ENCODE measurements around the gene PREX1. TPM values are rescaled to one million over a fixed set of nuclear protein-coding genes. Genes with fewer than 3 reads are reported as not detected.

Gene PREX1
- total and polyA plus RNA-seq, 2 donors from 2014 or later: 8.5 to 38.2 TPM

- no peak overlapping the region for H3K9ac ChIP-seq (ENCODE audit: low read length in 3 of 3)
- TF ChIP-seq CTCF (IDR thresholded peaks at IDR 0.05; ENCODE audit: borderline replicate concordance, extremely low read depth, insufficient read depth): no peak
- no peaks in the 10 kb centered on the region for H3K9me3 ChIP-seq (ENCODE audit: control insufficient read depth in 2 of 3, insufficient read depth in 1 of 3, low read length in 3 of 3)
- DNase-seq: no peak
- no peak overlapping the region for H3K27ac ChIP-seq (ENCODE audit: low read depth in 2 of 2, low read length in 2 of 2)
- H3K27me3 ChIP-seq (ENCODE audit: control insufficient read depth, insufficient read depth, low read length): no peaks in the 10 kb centered on the region
- H3K4me3 ChIP-seq (ENCODE audit: low read length in 3 of 3): no peak overlapping the region
- no peak for FAIRE-seq
- intact Hi-C loops (cut with DNase I): no loop called here
- H3K36me3 ChIP-seq (ENCODE audit: control insufficient read depth in 2 of 3, insufficient read depth in 3 of 3, low read length in 3 of 3): no peaks in the 10 kb centered on the region
- H3K4me1 ChIP-seq (ENCODE audit: control insufficient read depth in 2 of 3, insufficient read depth in 2 of 3, low read depth in 1 of 3, low read length in 3 of 3): peaks cover 0 to 9% (median 0%) of the 10 kb centered on the region in 3 donors
These were observed 60.5 kb downstream of the PREX1 start for GRCh38 chr20:48766961-48767960.

GRCh38 chr20:48766205-48766604 lies 61.6 kb downstream of the PREX1 start:
- no peaks in the 10 kb centered on the region for H3K9me3 ChIP-seq (ENCODE audit: control insufficient read depth in 2 of 3, insufficient read depth in 1 of 3, low read length in 3 of 3)
- H3K27ac ChIP-seq (ENCODE audit: low read depth in 2 of 2, low read length in 2 of 2): no peak overlapping the region
- H3K4me3 ChIP-seq (ENCODE audit: low read length in 3 of 3): no peak overlapping the region
- no peaks in the 10 kb centered on the region for H3K36me3 ChIP-seq (ENCODE audit: control insufficient read depth in 2 of 3, insufficient read depth in 3 of 3, low read length in 3 of 3)
- no peak overlapping the region for H3K9ac ChIP-seq (ENCODE audit: low read length in 3 of 3)
- TF ChIP-seq CTCF (IDR thresholded peaks at IDR 0.05; ENCODE audit: borderline replicate concordance, extremely low read depth, insufficient read depth): no peak
- peaks cover 0 to 9% (median 0%) of the 10 kb centered on the region in 3 donors for H3K4me1 ChIP-seq (ENCODE audit: control insufficient read depth in 2 of 3, insufficient read depth in 2 of 3, low read depth in 1 of 3, low read length in 3 of 3)
- no peak for FAIRE-seq
- H3K27me3 ChIP-seq (ENCODE audit: control insufficient read depth, insufficient read depth, low read length): no peaks in the 10 kb centered on the region
- intact Hi-C loops (cut with DNase I): no loop called here
- no peak for DNase-seq

DNA sequence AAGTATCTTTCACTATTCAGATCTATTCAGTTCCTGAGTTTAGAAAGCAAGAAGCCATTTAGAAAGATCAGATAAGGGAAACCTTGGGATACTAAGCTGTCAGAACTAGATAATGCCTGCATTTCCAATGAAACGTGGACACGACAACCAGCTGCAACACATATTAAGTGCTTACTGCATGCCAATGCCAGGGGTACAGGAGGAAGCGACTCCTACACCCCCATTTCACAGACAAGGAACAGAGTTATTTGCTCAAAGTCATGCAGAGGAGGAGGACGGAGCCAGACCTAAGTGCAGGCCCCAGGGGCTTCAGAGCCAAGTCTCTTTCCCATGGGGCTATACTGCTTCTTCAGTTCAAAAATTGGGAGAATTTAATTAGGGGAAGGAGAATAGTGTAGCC lies 62.4 kb downstream of the PREX1 start:
- Histone ChIP-seq H3K36me3 (ENCODE audit: control insufficient read depth in 2 of 3, insufficient read depth in 3 of 3, low read length in 3 of 3) (no peaks in the 10 kb centered on the region), H3K9ac (ENCODE audit: low read length in 3 of 3) (no peak overlapping the region), H3K4me1 (ENCODE audit: control insufficient read depth in 2 of 3, insufficient read depth in 2 of 3, low read depth in 1 of 3, low read length in 3 of 3) (peaks cover 0 to 14% (median 0%) of the 10 kb centered on the region in 3 donors), H3K9me3 (ENCODE audit: control insufficient read depth in 2 of 3, insufficient read depth in 1 of 3, low read length in 3 of 3) (no peaks in the 10 kb centered on the region), H3K4me3 (ENCODE audit: low read length in 3 of 3) (no peak overlapping the region), H3K27me3 (ENCODE audit: control insufficient read depth, insufficient read depth, low read length) (no peaks in the 10 kb centered on the region), H3K27ac (ENCODE audit: low read depth in 2 of 2, low read length in 2 of 2) (no peak overlapping the region)
- intact Hi-C loops (cut with DNase I): no loop called here
- FAIRE-seq: no peak
- no peak for TF ChIP-seq CTCF (IDR thresholded peaks at IDR 0.05; ENCODE audit: borderline replicate concordance, extremely low read depth, insufficient read depth)
- no peak for DNase-seq

All from kidney (tissue), 14 donors.